IPS DF 4.7 (cell line): Measurements from ENCODE around the gene TGFB2.

Experiments
- DNase-seq: peaks from one replicate; pipeline ENCODE4 v3.0.0-alpha.2; 2013; ENCODE audit warnings: low spot score; ENCODE audit errors: extremely low read depth

Gene TGFB2

DNA sequence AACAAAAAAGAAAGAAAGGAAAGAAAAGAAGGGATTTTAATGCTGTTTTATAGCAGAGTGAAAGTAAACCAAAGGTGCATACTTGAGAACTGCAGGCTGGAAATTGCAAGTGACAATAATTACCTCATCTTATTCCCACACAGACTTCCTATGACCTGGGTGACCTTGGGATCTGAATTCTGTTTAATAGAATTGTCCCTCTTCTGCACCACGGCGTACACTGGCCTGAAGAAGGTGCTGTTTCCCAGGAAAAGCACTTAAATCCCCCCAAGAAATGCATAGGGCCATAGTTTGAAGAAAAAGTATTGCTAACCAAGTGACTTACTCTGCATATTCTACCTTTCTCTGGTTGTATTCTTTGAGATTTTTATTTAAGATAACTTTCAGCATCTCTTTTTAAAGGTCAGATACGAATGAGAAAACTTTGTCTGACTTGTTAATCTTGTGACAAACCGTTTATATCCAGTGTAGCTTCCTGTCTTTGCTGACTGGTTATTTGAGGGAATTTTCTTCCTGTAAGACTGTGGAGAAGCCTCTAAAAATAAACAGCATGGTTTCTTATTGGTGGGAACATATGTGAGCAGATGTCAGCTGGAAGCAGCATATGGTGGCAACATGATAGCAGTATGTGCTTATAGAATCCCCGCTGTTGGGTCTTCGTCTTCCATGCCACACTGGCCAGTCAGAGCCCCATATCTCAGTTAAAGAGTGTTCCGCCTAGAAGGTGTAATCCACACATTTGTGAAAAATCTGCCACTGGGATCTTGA is 16.3 kb downstream of the TGFB2 start:
- DNase-seq: no peak

DNA sequence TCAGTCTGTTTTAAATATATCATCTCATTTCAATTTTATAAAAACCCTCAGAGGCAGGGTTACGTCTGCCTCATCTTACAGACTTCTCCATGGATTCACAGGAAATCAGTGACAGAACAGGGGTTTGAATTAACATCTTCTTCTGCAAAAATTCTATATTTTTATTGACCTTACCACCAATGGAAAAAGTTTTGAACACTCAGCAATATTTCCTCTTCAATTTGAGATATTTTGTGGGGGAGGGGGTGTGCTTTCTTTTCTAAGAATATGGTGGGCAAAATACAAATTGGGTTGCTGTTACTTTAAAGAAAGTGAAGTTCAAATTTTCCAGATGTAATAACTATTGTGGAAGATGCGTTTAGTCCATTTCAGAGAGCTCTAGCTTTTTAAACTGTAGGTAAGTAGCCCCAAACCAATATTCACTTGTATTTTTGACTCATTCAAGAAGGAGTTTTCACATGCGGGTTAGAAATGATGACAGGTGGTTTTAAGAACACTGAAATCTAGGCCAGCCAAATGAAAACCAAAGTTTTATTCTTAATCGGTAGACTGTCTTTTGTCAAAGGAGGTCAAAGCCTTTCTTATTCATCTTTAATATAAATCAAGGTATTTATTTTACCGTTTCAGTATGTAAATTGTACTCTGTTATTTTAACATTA is 17.4 kb downstream of the TGFB2 start:
- DNase-seq: no peak

DNA sequence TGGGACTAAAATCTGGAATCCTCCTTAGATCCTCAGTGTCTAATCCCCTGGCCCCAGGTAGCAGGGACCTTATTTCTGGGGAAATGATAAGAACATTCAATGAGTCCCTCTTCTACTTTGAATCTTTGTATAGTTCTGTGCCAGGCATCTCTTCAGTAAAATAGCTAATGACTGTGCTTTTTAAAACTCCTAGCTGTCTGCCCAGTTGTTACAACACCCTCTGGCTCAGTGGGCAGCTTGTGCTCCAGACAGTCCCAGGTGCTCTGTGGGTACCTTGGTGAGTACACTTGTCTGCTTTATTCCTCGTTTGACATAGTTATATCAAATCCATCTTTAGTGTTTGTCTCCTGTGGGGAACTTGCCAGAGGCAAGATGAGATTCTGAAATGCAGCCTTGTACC is 18.0 kb downstream of the TGFB2 start:
- no peak for DNase-seq

DNA sequence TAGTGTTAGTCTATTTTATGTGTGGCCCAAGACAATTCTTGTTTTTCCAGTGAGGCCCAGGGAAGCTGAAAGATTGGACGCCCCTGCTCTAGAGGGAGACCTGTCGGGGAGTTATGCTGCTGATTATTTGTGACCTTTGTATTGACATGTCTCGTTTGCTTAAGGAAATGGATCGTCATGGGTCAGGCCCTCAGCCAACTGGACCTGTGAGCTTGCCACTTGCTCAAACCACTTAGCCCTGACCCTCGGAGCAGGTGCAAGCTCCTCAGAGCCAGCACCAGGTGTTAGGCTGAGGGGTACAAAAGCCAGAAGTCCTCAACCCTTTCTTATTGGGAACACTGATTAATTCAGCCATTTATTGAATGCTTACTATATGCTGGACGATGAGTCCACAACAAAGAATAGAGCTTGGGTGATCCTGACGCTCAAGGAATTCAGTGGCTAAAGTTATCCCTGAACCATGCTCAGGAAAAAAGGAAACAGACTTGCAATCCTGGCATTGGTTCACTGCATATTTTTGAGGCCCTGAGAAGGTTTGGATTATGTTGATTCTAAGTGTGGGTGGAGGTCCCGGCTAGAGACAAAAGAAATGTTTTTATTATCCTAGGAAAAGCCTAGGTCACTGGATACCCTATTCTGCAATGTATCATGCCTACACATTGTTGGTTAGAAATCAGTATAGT is 19.0 kb downstream of the TGFB2 start:
- DNase-seq: no peak

DNA sequence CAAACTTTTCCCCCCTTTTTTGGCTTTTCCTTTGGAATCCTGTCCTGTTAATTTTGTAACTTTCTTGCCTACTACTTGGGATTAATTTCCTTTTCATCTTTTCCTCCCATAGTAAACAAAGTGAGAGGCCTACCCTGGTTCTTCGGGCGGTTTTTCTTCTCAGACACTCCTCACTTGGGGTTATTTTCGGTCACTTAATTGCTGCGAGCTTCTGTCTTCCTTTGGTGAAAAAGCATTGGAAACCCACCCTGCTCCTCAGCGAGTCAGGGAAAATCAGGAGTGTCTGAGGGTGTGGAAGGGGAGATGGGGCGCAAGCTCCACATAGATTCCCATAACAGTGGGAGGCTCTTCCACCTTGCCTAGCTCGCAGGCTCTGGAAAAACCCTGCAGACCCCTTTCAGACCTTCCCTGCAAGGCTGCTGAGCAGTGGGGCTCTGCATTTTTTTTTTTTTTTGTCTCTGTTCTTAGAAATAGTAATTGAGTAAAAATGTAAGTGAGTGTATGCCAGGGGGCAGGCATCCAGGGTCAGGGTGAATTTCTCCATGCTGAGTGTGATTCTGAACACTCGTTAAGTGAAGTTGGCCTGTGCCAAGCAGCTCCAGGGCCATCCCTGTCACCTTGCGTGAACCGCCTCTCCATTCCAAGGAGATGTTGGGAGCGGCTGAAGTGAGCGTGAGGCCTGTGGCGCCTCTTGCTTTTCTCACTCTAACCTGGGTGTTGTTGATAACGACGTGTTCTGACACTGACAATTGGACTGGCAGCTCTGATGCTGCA is 20.3 kb downstream of the TGFB2 start:
- no peak for DNase-seq

DNA sequence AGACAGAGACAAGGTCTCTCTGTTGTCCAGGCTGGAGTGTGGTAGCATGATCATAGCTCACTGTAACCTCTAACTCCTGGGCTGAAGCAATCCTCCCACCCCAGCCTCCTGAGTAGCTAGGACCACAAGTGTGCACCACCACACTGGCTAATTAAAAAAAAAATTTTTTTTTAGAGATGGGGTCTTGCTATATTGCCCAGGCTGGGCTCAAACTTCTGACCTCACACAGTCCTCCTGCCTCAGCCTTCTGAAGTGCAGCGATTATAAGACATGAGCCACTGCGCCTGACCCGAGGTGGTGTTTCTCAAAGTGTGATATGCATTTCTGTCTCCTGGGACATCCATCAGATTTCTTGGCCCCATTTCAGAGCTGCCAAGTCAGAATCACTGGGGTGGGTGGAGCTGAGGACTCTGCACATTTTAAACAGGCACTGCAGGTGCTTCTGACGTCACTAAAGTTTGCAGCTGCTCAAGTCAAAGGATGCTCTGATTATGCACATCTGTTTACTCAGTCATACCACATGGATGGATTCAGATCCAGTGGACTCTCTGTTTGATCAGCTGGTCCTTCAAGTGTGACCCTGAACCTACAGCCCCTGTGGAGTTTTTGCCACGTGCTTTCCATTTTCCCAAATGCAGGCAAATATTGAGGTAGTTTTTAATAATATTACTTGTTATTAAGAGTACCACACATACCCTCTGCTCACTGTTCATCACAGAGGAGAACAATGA is 21.4 kb downstream of the TGFB2 start:
- DNase-seq: no peak

DNA sequence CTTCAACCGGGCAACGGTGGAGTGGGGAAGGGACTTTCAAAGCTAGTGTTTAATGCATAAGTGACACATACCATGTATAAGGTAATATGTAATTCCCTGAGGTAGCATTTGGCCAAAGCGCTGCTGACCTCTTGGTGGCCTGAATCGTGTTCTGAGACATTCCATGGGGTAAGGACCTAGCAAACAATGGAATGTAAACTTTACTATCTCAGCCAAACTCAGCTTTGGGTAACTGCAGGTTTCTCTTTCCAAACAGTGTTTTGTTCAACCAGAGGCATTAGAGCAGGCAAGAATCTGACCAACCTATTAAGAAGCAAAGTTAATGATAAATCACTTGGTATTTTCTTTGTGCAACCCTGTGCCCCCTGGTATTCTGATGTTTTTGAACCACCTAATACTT is 22.0 kb downstream of the TGFB2 start:
- no peak for DNase-seq

DNA sequence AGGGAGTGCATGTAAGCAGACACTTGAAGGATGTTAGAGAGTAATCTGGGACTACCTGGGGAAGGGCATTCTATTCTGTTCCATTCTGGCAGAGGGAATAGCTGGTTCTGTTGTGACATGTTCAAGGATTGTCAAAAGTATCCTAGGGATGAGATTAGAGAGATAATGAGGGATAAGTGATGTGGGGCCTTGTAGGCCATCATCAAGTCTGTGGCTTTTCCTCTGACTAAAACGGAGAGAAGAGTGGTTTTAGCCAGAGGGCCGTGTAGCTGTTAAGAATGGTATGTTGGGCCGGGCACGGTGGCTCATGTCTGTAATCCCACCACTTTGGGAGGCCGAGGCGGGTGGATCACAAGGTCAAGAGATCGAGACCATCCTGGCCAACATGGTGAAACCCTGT is 23.6 kb downstream of the TGFB2 start:
- no peak for DNase-seq

DNA sequence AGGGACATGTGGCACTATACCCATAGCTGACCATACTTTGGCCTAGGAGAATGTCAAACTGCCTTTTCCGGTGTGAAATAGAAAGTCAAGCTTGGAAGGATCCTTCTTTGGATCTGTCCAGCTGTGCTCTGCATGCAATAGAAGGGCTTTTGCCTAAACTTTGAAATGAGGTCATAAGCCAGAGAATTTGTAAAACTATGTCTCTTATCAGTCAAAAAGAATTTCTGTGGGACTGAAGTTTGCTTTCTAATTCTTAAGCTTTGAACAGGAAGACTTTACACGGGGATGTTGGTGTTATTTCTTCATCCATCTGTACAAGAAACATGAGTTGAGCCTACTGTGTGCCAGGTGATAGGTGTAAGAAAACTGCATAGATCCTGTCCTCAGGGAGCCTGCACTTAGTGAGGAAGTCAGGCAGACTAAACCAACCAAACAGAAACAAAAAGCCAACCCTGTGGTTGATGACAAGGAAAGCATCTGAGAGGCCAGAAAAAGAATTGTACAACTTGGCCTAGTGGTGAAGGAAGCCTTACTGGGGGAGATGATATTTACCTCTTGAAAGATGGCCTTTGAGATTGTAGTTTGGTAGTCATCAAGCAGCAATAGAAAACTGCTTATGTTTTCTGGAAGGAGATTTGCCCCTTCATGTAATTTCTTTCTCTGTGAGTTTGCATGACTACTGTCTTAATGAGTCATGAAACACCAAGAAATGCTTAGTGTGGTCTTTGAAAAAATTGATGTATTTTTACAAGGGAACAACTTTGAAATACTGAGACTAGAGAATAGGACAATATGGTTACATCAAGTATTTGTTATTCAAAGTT is 24.8 kb downstream of the TGFB2 start:
- DNase-seq: no peak

DNA sequence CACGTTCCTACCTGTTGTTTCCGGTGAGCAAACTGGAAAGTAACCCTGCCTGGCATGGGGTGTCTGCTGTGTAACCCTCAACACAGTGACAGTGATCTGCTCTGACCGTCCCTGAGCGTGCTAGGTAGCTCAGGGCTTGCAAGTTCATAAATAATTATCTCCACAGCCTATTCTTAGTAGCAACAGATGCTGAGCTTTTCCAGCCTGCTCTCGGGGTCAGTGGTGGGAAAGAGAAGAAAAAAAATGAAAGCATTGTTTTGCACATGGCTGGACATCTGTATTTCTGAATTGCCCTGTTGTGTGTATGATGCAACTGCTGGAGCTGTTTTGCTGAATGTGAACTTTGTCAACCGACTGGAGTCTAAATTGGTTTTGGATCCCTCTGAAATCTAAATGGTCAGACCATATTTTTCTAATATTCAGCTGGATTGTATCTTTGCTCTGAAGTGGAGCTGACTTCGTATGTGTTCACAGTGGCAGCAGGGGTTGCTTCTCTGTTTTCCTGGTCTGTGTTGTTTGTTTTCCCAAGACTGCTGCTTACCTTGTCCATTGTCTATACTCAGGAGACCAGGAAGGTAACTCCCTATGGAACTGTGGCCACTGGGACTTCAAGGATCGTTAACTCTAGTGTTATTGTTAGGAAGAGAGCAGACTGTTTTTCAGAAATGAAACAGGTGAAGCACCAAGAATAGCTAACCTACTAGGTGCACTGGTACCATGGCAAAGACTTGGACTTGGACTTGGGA is 27.0 kb downstream of the TGFB2 start:
- no peak for DNase-seq

DNA sequence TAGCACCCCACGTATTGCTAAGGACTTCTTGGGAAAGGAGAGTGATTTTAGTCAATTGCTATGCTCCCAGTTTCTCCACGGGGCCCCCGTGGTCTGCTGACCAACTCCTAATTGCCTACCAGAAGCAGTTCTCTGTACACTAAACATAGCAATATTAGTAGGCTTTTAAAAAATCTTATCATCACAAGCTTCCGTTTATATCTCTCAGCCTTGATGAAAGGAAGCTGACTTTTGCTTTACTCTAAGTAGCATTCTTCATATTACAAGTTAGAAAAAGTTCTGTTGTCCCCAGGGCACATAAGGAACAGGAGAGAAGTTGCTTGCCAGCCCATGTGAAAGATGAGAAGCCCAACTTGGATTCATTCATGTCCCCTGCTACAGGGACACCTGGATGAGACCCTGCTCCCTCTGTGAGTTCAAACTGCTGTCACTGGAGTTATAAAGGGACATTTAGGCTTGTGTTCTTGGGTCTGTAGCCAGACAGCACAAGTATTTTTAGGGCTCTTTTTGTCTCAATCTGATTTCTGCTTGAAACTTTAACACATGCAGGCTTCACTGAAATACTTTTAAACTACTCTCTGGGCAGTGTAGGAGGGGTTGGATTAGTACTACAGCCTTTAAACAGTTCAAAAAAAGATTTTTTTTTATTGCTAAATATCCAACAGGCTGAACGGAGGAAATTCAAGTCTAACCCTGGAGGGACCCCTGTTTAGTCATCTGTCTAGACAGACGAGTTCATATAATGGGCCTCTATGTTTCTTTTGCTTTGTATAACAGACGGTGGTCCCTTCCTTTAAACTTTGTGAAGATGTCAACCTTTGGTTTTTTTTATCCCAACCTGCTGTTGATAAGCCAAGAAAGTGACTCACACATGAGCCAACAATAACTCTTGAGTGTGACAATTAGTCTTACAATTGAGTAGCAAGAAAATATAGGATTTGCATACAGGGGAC is 29.5 kb downstream of the TGFB2 start:
- no peak for DNase-seq

DNA sequence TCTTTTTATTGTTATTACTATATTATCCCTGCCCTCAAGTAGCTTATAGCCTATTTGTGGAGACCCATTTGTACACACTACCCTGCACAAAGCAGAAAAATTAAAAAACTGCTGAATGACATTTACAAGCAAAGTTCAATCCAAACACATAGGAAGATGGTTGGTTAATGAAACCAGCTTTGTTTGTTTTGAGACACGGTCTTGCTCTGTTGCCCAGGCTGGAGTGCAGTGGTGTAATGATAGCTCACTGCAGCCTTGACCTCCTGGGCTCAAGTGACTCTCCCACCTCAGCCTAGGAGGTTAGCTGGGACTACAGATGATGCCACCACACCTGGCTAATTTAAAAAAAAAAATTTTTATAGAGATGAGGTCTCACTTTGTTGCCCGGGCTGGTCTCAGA is 31.6 kb downstream of the TGFB2 start:
- DNase-seq: no peak

DNA sequence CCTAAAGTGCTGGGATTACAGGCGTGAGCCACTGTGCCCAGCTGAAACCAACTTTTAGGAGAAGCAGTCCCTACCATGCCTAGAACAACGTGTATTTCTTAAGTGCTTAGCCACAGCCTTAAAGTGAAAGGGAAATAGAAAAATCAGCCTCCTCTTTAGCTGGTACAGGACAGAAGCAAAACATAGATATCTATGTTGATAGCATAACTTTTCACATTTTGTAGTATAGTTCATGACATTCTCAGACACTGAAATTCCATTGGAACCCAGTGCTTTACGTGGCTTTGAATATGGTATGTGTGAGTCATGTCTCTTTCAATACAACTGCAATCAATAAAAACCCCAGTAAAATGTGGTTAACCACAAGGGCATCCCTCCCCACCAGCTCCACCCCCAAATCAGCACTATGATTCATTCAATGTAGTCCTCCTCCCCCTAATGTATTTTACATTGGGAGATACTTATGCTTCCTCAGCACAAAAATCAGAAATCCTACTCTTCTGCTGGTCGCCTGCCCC is 32.1 kb downstream of the TGFB2 start:
- no peak for DNase-seq

DNA sequence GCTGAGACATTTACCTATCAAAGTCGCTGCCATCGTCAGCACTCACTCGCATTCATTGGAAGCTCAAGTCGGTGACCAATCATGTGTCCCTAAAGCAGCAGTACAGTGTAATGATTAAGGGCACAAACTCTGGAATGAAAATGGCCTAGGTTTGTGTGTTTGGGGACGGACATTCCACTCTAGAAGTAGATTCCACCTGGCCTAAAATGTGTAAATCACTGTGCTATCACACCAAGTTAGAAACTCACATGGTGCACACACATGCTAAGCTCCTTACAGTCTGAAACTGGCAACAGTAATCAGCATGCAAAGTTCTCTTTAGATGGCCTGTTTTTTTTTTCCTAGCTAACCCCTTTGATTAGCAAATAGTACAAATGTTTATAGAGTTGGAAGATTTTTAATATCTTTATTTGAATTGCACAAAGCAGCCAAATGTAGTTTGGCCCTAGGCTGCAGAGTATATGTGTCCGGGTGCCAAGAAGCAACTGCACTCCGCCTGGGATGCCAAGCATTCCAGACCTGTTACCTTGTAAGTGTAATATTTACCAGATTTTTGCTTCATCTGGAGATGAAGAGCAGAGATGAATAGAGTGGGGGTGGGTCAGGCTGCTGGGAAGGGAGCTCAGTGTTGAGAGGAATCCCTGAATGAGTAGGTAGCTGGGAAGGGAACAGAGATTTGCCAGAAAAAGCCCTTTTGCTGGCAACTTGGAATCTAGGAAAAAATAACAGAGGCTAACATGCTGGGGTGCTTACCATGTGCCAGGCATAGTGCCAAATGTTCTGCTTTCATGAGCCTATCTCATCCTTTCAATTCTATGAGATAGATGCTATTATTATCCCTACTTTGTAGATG is 35.2 kb downstream of the TGFB2 start:
- no peak for DNase-seq

DNA sequence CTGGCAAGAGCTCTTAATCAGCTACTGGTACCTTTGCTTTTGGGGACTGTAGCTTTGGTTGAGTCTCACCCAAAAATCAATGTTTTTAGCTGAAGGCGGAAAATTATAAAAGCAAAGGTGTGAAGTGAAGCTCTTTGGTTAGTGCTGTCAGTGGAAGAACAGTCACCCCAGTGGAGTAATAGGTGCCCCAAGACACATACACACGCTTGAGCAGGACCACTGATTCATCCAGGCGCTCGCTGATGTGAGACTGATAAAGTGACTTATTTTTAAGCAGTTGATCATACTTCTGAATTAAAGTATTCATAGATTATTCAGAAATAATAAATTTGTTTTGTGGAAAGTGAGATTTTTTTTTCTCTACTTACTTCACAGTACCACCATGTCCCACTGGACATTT is 37.1 kb downstream of the TGFB2 start:
- DNase-seq: no peak

DNA sequence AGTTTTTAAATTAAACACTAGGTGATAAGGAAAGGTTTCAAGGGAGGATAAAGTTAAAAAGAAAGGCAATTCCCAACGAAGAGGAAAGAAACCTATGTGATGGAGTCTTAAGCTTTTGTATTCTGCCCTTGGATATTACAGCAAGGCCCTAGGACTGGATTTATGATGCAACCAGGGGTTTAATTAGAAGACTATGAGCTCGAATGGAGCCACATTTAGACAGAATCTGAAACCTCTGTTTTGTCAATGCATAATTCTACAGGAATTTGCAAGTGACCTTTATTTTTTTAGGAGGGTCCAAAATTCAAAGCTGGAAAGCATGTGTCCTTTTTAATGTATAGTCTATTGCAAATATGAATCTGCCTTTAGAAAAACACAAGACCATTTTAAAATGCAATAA is 37.9 kb downstream of the TGFB2 start:
- DNase-seq: no peak

DNA sequence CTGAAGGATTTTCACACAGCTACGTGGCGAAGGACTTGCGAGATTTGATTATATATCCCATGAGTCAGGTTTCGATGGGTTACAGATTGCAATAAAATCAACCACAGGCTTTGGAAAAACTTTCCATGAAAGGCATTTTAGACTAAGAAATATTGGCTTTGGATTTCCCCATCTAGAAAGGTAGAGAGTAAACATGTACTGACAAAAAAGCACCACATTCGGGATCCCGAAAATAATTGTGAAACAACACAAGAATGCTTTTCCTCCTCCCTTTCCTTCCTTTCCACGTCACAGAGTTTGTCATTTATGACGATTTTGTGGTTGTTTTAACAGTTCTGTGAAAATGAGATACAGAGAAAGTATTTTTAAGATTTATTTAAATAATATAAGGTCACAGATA is 38.5 kb downstream of the TGFB2 start:
- DNase-seq: no peak
